ENCODE results near the gene FREY1.

The FREY1 gene

GRCh38 chr11:45906965-45907611 lies at the start of gene FREY1:
Gene FREY1 (minus strand): TSS chr11:45907271. CDS start chr11:45907245, 26 bp downstream.
- DNase-seq = no peak

- no peak for DNase-seq
Observed at GRCh38 chr11:45949992-45950407, 42.9 kb upstream of the FREY1 start.

- DNase-seq = no peak
Observed at GRCh38 chr11:45948356-45948755, 41.3 kb upstream of the FREY1 start.

- DNase-seq = no peak
Observed at GRCh38 chr11:45947885-45948284, 40.8 kb upstream of the FREY1 start.

- no peak for DNase-seq
Observed at GRCh38 chr11:45945397-45945999, 38.4 kb upstream of the FREY1 start.

GRCh38 chr11:45942381-45942780 lies 35.3 kb upstream of the FREY1 start:
- DNase-seq = no peak

GRCh38 chr11:45941285-45941684 lies 34.2 kb upstream of the FREY1 start:
- no peak for DNase-seq

GRCh38 chr11:45939836-45940235 lies 32.8 kb upstream of the FREY1 start:
- DNase-seq = no peak

GRCh38 chr11:45937916-45938315 lies 30.8 kb upstream of the FREY1 start:
- no peak for DNase-seq

- no peak for DNase-seq
Observed at GRCh38 chr11:45936511-45937054, 29.5 kb upstream of the FREY1 start.

GRCh38 chr11:45935349-45936064 lies 28.4 kb upstream of the FREY1 start:
- DNase-seq = no peak

GRCh38 chr11:45934580-45935318 lies 27.7 kb upstream of the FREY1 start:
- DNase-seq = no peak

GRCh38 chr11:45933846-45934579 lies 26.9 kb upstream of the FREY1 start:
- DNase-seq = no peak

- no peak for DNase-seq
Observed at GRCh38 chr11:45933131-45933831, 26.2 kb upstream of the FREY1 start.

- no peak for DNase-seq
Observed at GRCh38 chr11:45932217-45932616, 25.1 kb upstream of the FREY1 start.

GRCh38 chr11:45931739-45932138 lies 24.7 kb upstream of the FREY1 start:
- no peak for DNase-seq

GRCh38 chr11:45930951-45931570 lies 24.0 kb upstream of the FREY1 start:
- no peak for DNase-seq

GRCh38 chr11:45930031-45930794 lies 23.1 kb upstream of the FREY1 start:
- no peak for DNase-seq

GRCh38 chr11:45929486-45930030 lies 22.5 kb upstream of the FREY1 start:
- DNase-seq = no peak

GRCh38 chr11:45928535-45929215 lies 21.6 kb upstream of the FREY1 start:
- no peak for DNase-seq

Measured in activated CD8-positive, alpha-beta memory T cell treated with anti-CD3 and anti-CD28 coated beads, Interleukin-2, amount 50 U/mL, for 4 hours (primary cell).